Activated CD8-positive, alpha-beta T cell treated with anti-CD3 and anti-CD28 coated beads for 36 hours (primary cell): ENCODE measurements around the gene TCF25. TPM values are rescaled to one million over a fixed set of nuclear protein-coding genes. Genes with fewer than 3 reads are reported as not detected.

ENCODE experiments used
- ATAC-seq: fragments of 200-7000 bp; cut with Tn5 transposase; one replicate; pipeline ENCODE4 v1.10.0; 2021; ENCODE audit warnings: mild to moderate bottlenecking, moderate library complexity
- CTCF ChIA-PET: fragments of 350-600 bp; sonication (Branson Sonifier 250); formaldehyde crosslinking; loops from one replicate; lab custom pipeline; 2021; ENCODE audit warnings: antibody characterized with exemption; lab: Charles Lee
- POLR2A ChIA-PET: fragments of 350-600 bp; sonication (Branson Sonifier 250); formaldehyde crosslinking; loops from one replicate; lab custom pipeline; 2021; ENCODE audit warnings: antibody characterized with exemption; lab: Charles Lee
- DNase-seq: peaks from one replicate; pipeline ENCODE4 v3.0.0-alpha.2; 2020
- H3K27ac Mint-ChIP-seq: one replicate; pipeline ENCODE4 v1.8.0; 2021; ENCODE audit warnings: mild to moderate bottlenecking, mixed read lengths
- H3K27me3 Mint-ChIP-seq: one replicate; pipeline ENCODE4 v1.8.0; 2021; ENCODE audit warnings: mixed read lengths
- H3K36me3 Mint-ChIP-seq: one replicate; pipeline ENCODE4 v1.8.0; 2021; ENCODE audit warnings: low read depth, mixed read lengths
- H3K4me1 Mint-ChIP-seq: one replicate; pipeline ENCODE4 v1.8.0; 2021; ENCODE audit warnings: low read depth, mixed read lengths
- H3K4me3 Mint-ChIP-seq: one replicate; pipeline ENCODE4 v1.8.0; 2021; ENCODE audit warnings: mild to moderate bottlenecking, moderate library complexity, mixed read lengths
- H3K9me3 Mint-ChIP-seq: one replicate; pipeline ENCODE4 v1.8.0; 2021; ENCODE audit warnings: mixed read lengths
- CTCF ChIP-seq: fragments of 200-600 bp; IDR thresholded peaks from one replicate; pipeline ENCODE4 v1.8.0; 2022; ENCODE audit warnings: antibody characterized with exemption, mild to moderate bottlenecking
- intact Hi-C: fragments of 100-400 bp; cut with micrococcal nuclease; formaldehyde crosslinking; loops from one replicate; pipeline ENCODE4 v1.10.0; 2022
- total RNA-seq, 2 experiments: library from RNA; stranded (reverse); gene quantifications; one replicate each; pipeline ENCODE4 v1.2.3, GENCODE V29; 2021

The TCF25 gene
- total RNA-seq, 2 experiments from 2014 or later = 138 to 149 TPM

DNA sequence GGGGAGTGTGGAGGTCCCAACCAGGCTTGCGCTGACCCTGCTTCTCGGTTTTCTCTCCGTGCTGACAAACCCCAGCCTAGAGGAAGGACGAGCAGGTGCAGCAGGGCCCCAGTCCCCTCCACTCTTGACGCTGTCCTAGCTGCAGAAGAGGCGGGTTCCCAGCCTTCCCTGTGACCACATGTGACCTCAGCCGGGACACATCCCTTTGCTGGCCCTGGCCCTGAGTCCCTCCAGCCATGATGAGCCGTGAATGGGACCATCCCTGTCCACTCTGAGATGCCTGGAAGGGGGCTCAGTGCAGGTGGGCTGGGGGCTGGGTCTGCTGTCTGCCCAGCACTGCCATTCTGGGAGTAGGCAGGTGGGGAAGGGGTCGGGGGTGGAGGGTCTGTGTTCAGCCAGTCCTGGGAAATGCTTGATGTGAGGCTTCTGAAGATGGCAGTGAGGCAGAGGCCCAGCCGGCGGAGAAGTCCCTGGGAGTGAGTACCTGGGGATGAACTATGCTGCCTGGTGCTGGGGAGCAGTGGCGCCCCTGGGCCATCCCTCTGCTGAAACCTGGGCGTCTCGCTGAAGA lies 47.8 kb downstream of the TCF25 start:
- no peak overlapping the region for H3K27ac Mint-ChIP-seq
- no peak for ATAC-seq
- H3K4me3 Mint-ChIP-seq = no peak overlapping the region
- TF ChIP-seq CTCF = no peak
- no peak for DNase-seq
- H3K36me3 Mint-ChIP-seq = no peaks in the 10 kb centered on the region
- H3K9me3 Mint-ChIP-seq = no peaks in the 10 kb centered on the region
- peaks cover 41% of the 10 kb centered on the region for H3K27me3 Mint-ChIP-seq
- H3K4me1 Mint-ChIP-seq = peaks cover 43% of the 10 kb centered on the region
- intact Hi-C loops = no loop called here
- ChIA-PET POLR2A (interaction anchor here (1.7 kb wide), 1 partner anchor 12 kb away, joined by 8 read pairs; no protein-coding TSS in a partner anchor), CTCF (interaction anchor here (1.1 to 3.2 kb wide), 3 partner anchors 11 to 13 kb away, joined by 3 to 18 read pairs (median 4); no protein-coding TSS in a partner anchor)

GRCh38 chr16:89921702-89922476 lies 48.5 kb downstream of the TCF25 start:
- H3K4me3 Mint-ChIP-seq = peak overlapping the region; percentile 51
- ChIA-PET POLR2A (interaction anchor here (0.7 to 1.7 kb wide), 3 partner anchors 10 to 51 kb away, joined by 3 to 8 read pairs (median 4); no protein-coding TSS in a partner anchor), CTCF (interaction anchor here (1.1 to 3.2 kb wide), 3 partner anchors 12 to 36 kb away, joined by 3 to 18 read pairs (median 4); no protein-coding TSS in a partner anchor)
- peaks cover 44% of the 10 kb centered on the region for H3K27me3 Mint-ChIP-seq
- H3K27ac Mint-ChIP-seq = no peak overlapping the region
- H3K9me3 Mint-ChIP-seq = no peaks in the 10 kb centered on the region
- no peak for TF ChIP-seq CTCF
- peak; percentile 14 for ATAC-seq
- intact Hi-C loops = no loop called here
- DNase-seq = peak; percentile 54
- H3K36me3 Mint-ChIP-seq = no peaks in the 10 kb centered on the region
- peaks cover 43% of the 10 kb centered on the region for H3K4me1 Mint-ChIP-seq

DNA sequence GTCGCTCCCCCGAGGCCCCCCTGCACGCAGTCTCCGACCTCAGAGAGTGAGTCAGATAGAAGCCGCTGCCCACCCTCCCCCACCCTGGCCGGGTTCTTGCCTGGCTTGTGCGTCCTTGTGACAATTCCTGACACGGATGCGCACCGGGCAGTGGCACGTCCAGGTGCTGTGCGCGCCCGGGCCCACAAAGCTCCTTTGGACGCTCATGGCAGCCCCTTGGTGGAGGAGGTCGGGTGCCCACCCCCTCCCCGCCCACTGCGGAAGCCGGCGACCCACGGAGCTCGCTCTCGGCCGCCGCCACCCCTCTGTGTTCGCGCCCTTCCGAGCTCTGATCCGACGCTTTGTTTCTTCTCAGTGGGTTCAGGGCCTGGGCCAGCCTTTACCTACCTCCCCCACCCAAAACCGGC lies 49.1 kb downstream of the TCF25 start:
- peak; percentile 81 for DNase-seq
- H3K27ac Mint-ChIP-seq = no peak overlapping the region
- peaks cover 45% of the 10 kb centered on the region for H3K27me3 Mint-ChIP-seq
- no peak for TF ChIP-seq CTCF
- POLR2A ChIA-PET = interaction anchor here (0.7 to 1.7 kb wide), 3 partner anchors 10 to 51 kb away, joined by 3 to 8 read pairs (median 4); no protein-coding TSS in a partner anchor
- H3K9me3 Mint-ChIP-seq = no peaks in the 10 kb centered on the region
- intact Hi-C loops = no loop called here
- CTCF ChIA-PET = interaction anchor here (1.1 to 3.2 kb wide), 2 partner anchors 12 to 37 kb away, joined by 3 to 18 read pairs; no protein-coding TSS in a partner anchor
- no peak for ATAC-seq
- H3K36me3 Mint-ChIP-seq = no peaks in the 10 kb centered on the region
- peak overlapping the region; percentile 51 for H3K4me3 Mint-ChIP-seq
- H3K4me1 Mint-ChIP-seq = peaks cover 43% of the 10 kb centered on the region

DNA sequence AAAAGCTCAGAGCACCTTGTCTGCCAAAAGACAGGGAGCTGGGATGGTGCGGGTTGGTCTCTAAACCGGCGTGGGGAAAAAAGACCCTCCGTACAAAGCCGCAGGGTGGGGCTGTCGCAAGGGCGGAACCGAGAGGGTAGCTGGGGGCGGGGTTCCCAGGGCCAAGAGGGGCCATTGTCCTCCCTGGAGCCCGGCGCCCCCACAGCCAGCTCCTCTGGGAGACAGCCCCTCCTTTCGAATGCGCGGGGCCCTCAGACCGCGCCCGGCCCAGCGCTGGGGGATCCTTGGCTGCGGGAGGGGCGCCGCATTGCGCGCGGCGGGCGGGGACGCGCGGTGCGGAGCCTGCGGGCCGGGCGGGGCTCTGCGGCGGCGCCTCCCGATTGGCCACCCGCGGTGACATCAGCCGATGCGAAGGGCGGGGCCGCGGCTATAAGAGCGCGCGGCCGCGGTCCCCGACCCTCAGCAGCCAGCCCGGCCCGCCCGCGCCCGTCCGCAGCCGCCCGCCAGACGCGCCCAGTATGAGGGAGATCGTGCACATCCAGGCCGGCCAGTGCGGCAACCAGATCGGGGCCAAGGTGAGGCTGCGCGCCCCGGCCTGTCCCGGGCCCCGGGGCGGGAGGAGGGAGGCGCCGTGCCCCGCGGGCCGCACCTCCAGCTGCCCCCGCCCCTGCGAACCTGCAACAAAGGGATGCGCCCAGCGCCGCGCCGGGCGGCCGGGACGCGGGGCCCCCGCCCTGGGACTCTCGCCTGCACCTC lies 49.7 kb downstream of the TCF25 start, which contains the start of gene TUBB3:
TSS of gene TUBB3 (plus strand) at position 459 of the 756 bp plus-strand sequence. CDS start at position 519, 60 bp downstream.
- Mint-ChIP-seq H3K4me3 (peak within 1 kb of the TSS; percentile 51), H3K9me3 (no peaks in the 10 kb centered on the region), H3K27ac (no peak within 1 kb of the TSS), H3K4me1 (peaks cover 37% of the 10 kb centered on the region), H3K27me3 (peaks cover 49% of the 10 kb centered on the region), H3K36me3 (no peaks in the 10 kb centered on the region)
- no peak for TF ChIP-seq CTCF
- peak; percentile 21 for ATAC-seq
- peak; percentile 60 for DNase-seq
- ChIA-PET POLR2A (interaction anchor here (1.4 to 1.7 kb wide), 2 partner anchors 11 to 14 kb away, joined by 4 to 8 read pairs; no protein-coding TSS in a partner anchor), CTCF (interaction anchor here (1.1 to 3.2 kb wide), 3 partner anchors 13 to 63 kb away, joined by 3 to 18 read pairs (median 3); no protein-coding TSS in a partner anchor)
- intact Hi-C loops = no loop called here
